Epithelial cell of proximal tubule (primary cell): Measurements from ENCODE around the gene KRTAP10-10. TPM values are rescaled to one million over a fixed set of nuclear protein-coding genes. Genes with fewer than 3 reads are reported as not detected.
"Not testable (repeated sequence)": the region's sequence is repeated elsewhere in the genome, so short reads cannot be mapped to it uniquely, and the experiment has no call there.

Experiments
- DNase-seq: peaks from one replicate; pipeline ENCODE4 v3.0.0-alpha.2; 2011; ENCODE audit warnings: low read depth
- H3K4me3 ChIP-seq: 2 replicates; pipeline ENCODE4 v1.5.1; 2011; ENCODE audit warnings: low read depth, mild to moderate bottlenecking, low read length
- CTCF ChIP-seq: conservative IDR thresholded peaks from 2 replicates; pipeline ENCODE4 v1.5.1; 2012; ENCODE audit warnings: low read depth, mild to moderate bottlenecking, low read length
- total RNA-seq: library from RNA; depleted of rRNA; stranded (reverse); fragments of >200 nt; gene quantifications from 2 replicates; pipeline ENCODE4 v1.2.3, GENCODE V29; 2015

Gene KRTAP10-10
- total RNA-seq, 1 donor from 2014 or later, result not detected

- TF ChIP-seq CTCF, result no peak
- DNase-seq, result no peak
These were observed 13.6 kb upstream of the KRTAP10-10 start for GRCh38 chr21:44623575-44623974.

GRCh38 chr21:44625756-44626155 is 11.4 kb upstream of the KRTAP10-10 start:
- DNase-seq, result no peak
- TF ChIP-seq CTCF, result no peak
- H3K4me3 ChIP-seq, result no peak overlapping the region

More at GRCh38 chr21:44623575-44623974, 13.6 kb upstream of the KRTAP10-10 start:
- H3K4me3 ChIP-seq, result no peak overlapping the region

- TF ChIP-seq CTCF, result no peak
- H3K4me3 ChIP-seq, result no peak overlapping the region
- no peak for DNase-seq
These were observed 10.9 kb upstream of the KRTAP10-10 start for GRCh38 chr21:44626262-44626661.

DNA sequence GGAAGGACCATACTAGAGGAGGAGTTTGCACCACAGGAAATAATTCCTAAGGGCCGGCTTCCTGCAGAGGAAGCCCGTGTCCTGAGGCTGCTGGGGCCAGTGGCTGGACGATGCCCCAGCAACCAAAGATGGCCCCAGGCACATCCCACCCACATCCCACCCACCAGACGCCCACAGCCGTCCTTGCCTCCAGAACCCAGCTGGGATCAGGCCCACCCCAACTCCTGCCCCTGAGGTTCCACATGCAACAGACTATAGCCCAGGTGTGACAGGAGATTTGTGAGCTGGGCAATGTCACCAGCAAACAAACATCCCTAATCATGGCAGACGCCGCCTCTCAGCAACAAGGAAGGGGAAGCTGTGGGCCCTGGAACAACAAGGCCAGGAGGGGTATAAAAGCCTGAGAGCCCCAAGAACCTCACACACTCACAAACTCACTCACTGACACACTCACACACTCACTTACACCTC is 10.4 kb upstream of the KRTAP10-10 start, which contains the start of gene KRTAP10-9:
KRTAP10-9 (plus strand) TSS at position 421 of the 471 bp plus-strand sequence. CDS start 79 bp downstream, outside the sequence.
- no peak for TF ChIP-seq CTCF
- DNase-seq, result no peak
- no peak within 1 kb of the TSS for H3K4me3 ChIP-seq

- not testable (repeated sequence) for DNase-seq, H3K4me3 ChIP-seq
These were observed 9.9 kb upstream of the KRTAP10-10 start for GRCh38 chr21:44627181-44627822.

DNA sequence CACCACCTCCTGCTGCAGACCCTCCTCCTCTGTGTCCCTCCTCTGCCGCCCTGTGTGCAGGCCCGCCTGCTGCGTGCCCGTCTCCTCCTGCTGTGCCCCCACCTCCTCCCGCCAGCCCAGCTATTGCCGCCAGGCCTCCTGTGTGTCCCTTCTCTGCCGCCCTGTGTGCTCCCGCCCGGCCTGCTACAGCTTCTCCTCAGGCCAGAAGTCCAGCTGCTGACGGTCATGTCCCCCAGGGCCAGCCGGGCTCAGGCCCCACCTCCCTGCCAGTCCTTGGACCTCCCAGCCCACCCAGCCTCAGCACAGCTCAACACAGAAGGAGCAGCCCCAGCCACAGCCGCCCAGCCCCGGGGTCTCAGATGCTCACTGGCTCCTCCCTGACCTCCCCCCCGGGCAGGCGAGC is 9.3 kb upstream of the KRTAP10-10 start:
- DNase-seq, result not testable (repeated sequence)

GRCh38 chr21:44628707-44629391 is 8.3 kb upstream of the KRTAP10-10 start:
- DNase-seq, result no peak
- no peak for TF ChIP-seq CTCF
- H3K4me3 ChIP-seq, result no peak overlapping the region

More for the DNA sequence above, 9.3 kb upstream of the KRTAP10-10 start:
- not testable (repeated sequence) for H3K4me3 ChIP-seq

GRCh38 chr21:44630440-44630839 is 6.7 kb upstream of the KRTAP10-10 start:
- no peak for DNase-seq
- no peak overlapping the region for H3K4me3 ChIP-seq
- no peak for TF ChIP-seq CTCF
